K562 (cell line): ENCODE measurements around the gene RAI1. TPM values are rescaled to one million over a fixed set of nuclear protein-coding genes. Genes with fewer than 3 reads are reported as not detected.

Experiments
- CBX2 ChIP-seq: fragments of 200-600 bp; sonication (generic); IDR thresholded peaks from one replicate; pipeline ENCODE4 v1.6.1; 2012; ENCODE audit warnings: mild to moderate bottlenecking, low read length, inconsistent platforms; ENCODE audit not compliant: insufficient read depth, poor library complexity, severe bottlenecking
- HMG20A ChIP-seq: fragments of 450-650 bp; formaldehyde crosslinking; conservative IDR thresholded peaks from 2 replicates; pipeline ENCODE4 v1.4.0; 2020; ENCODE audit warnings: mild to moderate bottlenecking, mixed read lengths
- MBD2 ChIP-seq: sonication (generic); IDR thresholded peaks from 2 replicates; pipeline ENCODE4 v1.6.1; 2016; ENCODE audit warnings: low read depth, borderline replicate concordance
- PCBP1 ChIP-seq: fragments of 200-400 bp; formaldehyde crosslinking; IDR thresholded peaks from 2 replicates; pipeline ENCODE4 v1.6.1; 2018; ENCODE audit warnings: mild to moderate bottlenecking, low read depth, low read length; ENCODE audit not compliant: poor library complexity, severe bottlenecking
- POLR2A ChIP-seq: fragments of 450-650 bp; conservative IDR thresholded peaks from 2 replicates; pipeline ENCODE4 v1.6.1; 2016
- POLR2AphosphoS2 ChIP-seq: IDR thresholded peaks from 2 replicates; pipeline ENCODE4 v1.6.1; 2012; ENCODE audit warnings: low read length, improper control_type of control experiment
- RBM14 ChIP-seq: fragments of 200-400 bp; formaldehyde crosslinking; IDR thresholded peaks from 2 replicates; pipeline ENCODE4 v1.6.1; 2018; ENCODE audit warnings: low read depth, mild to moderate bottlenecking, low read length, moderate library complexity, borderline replicate concordance; ENCODE audit not compliant: insufficient read depth
- SMARCA4 ChIP-seq: fragments of 450-650 bp; IDR thresholded peaks from 2 replicates; pipeline ENCODE4 v1.6.1; 2016
- SPI1 ChIP-seq: IDR thresholded peaks from 2 replicates; pipeline ENCODE4 v1.6.1; 2011; ENCODE audit warnings: low read depth, low read length, control low read depth, borderline replicate concordance
- ZBTB1 ChIP-seq: sonication (generic); formaldehyde crosslinking; IDR thresholded peaks from 2 replicates; pipeline ENCODE4 v1.8.1; 2023; ENCODE audit warnings: missing genetic modification reagents, low read depth, mild to moderate bottlenecking, borderline replicate concordance
- ZFX ChIP-seq: sonication (generic); formaldehyde crosslinking; IDR thresholded peaks from 2 replicates; pipeline ENCODE4 v1.8.0; 2022; ENCODE audit warnings: mild to moderate bottlenecking, missing genetic modification reagents, moderate library complexity
- ZNF134 ChIP-seq: fragments of 250-450 bp; sonication (Bioruptor Pico); conservative IDR thresholded peaks from 2 replicates; pipeline ENCODE4 v1.4.0; 2020
- ZNF212 ChIP-seq: fragments of 450-650 bp; formaldehyde crosslinking; IDR thresholded peaks from 2 replicates; pipeline ENCODE4 v1.4.0; 2020; ENCODE audit warnings: mild to moderate bottlenecking
- ZNF347 ChIP-seq: fragments of 450-650 bp; formaldehyde crosslinking; IDR thresholded peaks from 2 replicates; pipeline ENCODE4 v1.4.0; 2020; ENCODE audit warnings: low read depth, mild to moderate bottlenecking, moderate library complexity
- ZNF717 ChIP-seq: fragments of 250-450 bp; sonication (Bioruptor Pico); IDR thresholded peaks from 2 replicates; pipeline ENCODE4 v1.5.0; 2021
- polyA plus RNA-seq, 8 experiments: library from polyadenylated mRNA; depleted of rRNA in 4 of 8; stranded (reverse) in 5 of 8; unstranded in 3 of 8; fragments of >200 nt; fragmentation: Nextera tagmentation in 2 of 8; fragmentation: Illumina TruSeq in 1 of 8; extraction: Ambion mirVana in 2 of 8; extraction: Trizol in 1 of 8; gene quantifications; 2 replicates each; pipeline versions ENCODE4 v1.2.1 to v1.2.3, GENCODE V29; 2011 to 2014; ENCODE audit warnings: inconsistent platforms in 1 of 8, missing spikeins in 1 of 8
- total RNA-seq, 7 experiments: library from RNA; depleted of rRNA in 6 of 7; stranded (reverse); fragments of >200 nt in 6 of 7; fragmentation: Illumina TruSeq in 2 of 7; extraction: Trizol in 2 of 7; gene quantifications; 2 replicates each; pipeline versions ENCODE4 v1.2.1 to v1.2.3, GENCODE V29; 2011 to 2021; ENCODE audit warnings: low replicate concordance in 1 of 7
- TF ChIP-seq, protein P1 (sequence below): fragments of 250-450 bp; sonication (Bioruptor Pico); IDR thresholded peaks from 2 replicates; pipeline ENCODE4 v1.8.0; 2022; ENCODE audit warnings: inconsistent platforms
- TF ChIP-seq, protein P2 (sequence below), 3 experiments: fragments of 200-800 bp in 1 of 3; fragments of 250-450 bp in 1 of 3; fragments of 450-650 bp in 1 of 3; sonication (Bioruptor Pico) in 1 of 3; sonication (Bioruptor generic) in 1 of 3; formaldehyde crosslinking in 1 of 3; IDR thresholded peaks; 2 replicates each; pipeline versions ENCODE4 v1.6.1 to v1.8.0; 2016 to 2022; ENCODE audit warnings: mild to moderate bottlenecking in 2 of 3, missing genetic modification characterization in 2 of 3, missing compliant biosample characterization in 1 of 3, moderate library complexity in 1 of 3
- TF ChIP-seq, protein P3 (sequence below): sonication (generic); formaldehyde crosslinking; IDR thresholded peaks from 2 replicates; pipeline ENCODE4 v1.8.0; 2022; ENCODE audit warnings: mild to moderate bottlenecking, missing genetic modification reagents

RAI1 gene
- total and polyA plus RNA-seq, 9 of the 15 experiments (the other 6 are each of a cell fraction or from before 2014, with no cell fraction given), result 0.68 to 19.9 (median 5.5) TPM

DNA sequence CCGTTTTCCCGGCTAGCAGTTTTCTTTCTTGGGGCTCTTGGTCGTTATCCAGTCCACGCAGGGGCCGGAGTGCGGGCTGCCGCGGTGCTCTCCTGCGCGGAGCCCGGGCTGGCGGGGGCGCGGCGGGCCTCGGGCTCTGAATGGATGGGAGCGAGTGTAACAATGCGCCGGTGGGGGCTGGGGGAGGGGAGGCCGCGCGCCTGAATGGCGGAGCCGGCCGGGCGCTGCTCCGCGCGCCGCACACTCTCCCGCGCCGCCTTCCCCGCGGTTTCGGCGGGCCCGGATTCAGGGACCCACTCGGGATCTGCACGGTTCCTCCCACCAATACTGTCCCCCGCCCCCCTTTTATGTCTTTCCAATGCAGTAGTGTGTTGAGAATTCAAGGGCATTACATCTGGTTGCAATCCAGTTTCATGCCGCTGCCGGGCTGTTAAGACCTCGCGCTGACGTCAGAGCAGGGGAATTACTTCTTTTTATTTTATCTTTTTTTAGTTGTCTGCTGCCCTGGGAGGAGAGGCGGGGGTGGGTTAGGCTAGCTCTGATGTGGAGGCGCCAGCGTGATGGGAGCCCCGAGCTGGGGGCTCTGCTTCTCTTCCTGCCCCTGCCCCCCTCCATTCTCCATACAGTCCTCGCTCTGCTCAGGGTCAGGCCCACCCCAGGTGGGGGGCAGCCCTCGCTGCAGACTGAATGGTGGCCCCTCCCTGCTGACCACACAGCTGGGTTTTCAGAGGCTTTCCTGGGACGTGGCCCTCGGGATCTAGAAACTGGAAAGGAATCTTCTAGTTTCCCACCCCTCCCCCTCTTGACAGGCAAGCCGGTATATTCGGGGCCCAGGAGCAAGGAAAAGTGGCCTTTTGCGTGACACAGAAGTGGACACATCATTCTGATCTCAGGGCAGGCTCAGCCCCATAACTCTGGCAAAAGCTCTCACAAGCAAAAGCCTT lies 1.8 kb downstream of the RAI1 start (continued):
- TF ChIP-seq RBM14 (no peak; the same call in 1 of the 2 replicates), ZNF717 (CRISPR knock-in tag) (no peak), ZNF347 (CRISPR knock-in tag) (no peak), HMG20A (CRISPR knock-in tag) (no peak), SMARCA4 (no peak), POLR2A (0 out of 2 replicates have a peak, but pooled peaks have one; percentile 57), ZBTB1 (CRISPR knock-in tag) (0 out of 2 replicates have a peak, but pooled peaks have one; percentile 7), CBX2 (no peak), PCBP1 (no peak), POLR2AphosphoS2 (no peak), ZNF134 (CRISPR knock-in tag) (peak; percentile 82), MBD2 (no peak), SPI1 (no peak), ZFX (peak; percentile 47), ZNF212 (no peak)
- TF ChIP-seq, protein P1, sequence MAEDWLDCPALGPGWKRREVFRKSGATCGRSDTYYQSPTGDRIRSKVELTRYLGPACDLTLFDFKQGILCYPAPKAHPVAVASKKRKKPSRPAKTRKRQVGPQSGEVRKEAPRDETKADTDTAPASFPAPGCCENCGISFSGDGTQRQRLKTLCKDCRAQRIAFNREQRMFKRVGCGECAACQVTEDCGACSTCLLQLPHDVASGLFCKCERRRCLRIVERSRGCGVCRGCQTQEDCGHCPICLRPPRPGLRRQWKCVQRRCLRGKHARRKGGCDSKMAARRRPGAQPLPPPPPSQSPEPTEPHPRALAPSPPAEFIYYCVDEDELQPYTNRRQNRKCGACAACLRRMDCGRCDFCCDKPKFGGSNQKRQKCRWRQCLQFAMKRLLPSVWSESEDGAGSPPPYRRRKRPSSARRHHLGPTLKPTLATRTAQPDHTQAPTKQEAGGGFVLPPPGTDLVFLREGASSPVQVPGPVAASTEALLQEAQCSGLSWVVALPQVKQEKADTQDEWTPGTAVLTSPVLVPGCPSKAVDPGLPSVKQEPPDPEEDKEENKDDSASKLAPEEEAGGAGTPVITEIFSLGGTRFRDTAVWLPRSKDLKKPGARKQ (CRISPR knock-in tag), result no peak
- TF ChIP-seq, protein P2, sequence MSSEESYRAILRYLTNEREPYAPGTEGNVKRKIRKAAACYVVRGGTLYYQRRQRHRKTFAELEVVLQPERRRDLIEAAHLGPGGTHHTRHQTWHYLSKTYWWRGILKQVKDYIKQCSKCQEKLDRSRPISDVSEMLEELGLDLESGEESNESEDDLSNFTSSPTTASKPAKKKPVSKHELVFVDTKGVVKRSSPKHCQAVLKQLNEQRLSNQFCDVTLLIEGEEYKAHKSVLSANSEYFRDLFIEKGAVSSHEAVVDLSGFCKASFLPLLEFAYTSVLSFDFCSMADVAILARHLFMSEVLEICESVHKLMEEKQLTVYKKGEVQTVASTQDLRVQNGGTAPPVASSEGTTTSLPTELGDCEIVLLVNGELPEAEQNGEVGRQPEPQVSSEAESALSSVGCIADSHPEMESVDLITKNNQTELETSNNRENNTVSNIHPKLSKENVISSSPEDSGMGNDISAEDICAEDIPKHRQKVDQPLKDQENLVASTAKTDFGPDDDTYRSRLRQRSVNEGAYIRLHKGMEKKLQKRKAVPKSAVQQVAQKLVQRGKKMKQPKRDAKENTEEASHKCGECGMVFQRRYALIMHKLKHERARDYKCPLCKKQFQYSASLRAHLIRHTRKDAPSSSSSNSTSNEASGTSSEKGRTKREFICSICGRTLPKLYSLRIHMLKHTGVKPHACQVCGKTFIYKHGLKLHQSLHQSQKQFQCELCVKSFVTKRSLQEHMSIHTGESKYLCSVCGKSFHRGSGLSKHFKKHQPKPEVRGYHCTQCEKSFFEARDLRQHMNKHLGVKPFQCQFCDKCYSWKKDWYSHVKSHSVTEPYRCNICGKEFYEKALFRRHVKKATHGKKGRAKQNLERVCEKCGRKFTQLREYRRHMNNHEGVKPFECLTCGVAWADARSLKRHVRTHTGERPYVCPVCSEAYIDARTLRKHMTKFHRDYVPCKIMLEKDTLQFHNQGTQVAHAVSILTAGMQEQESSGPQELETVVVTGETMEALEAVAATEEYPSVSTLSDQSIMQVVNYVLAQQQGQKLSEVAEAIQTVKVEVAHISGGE (CRISPR knock-in tag; IDR thresholded peaks at IDR 0.05), result peak in 1 of 3 experiments; percentile 45; a peak in 1 of 6 replicates
- TF ChIP-seq, protein P3, sequence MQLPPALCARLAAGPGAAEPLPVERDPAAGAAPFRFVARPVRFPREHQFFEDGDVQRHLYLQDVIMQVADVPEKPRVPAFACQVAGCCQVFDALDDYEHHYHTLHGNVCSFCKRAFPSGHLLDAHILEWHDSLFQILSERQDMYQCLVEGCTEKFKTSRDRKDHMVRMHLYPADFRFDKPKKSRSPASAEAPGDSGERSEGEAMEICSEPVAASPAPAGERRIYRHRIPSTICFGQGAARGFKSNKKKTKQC (CRISPR knock-in tag), result 0 out of 2 replicates have a peak, but pooled peaks have one; percentile 28
